K562 (cell line): Measurements from ENCODE around the gene RNF128. TPM values are rescaled to one million over a fixed set of nuclear protein-coding genes. Genes with fewer than 3 reads are reported as not detected.

ENCODE experiments used
- ATAC-seq: fragments of 200-7000 bp; cut with Tn5 transposase; 3 replicates; pipeline ENCODE4 v1.9.1; 2020; ENCODE audit warnings: moderate library complexity
- BruUV-seq: library from RNA; stranded (reverse); fragments of 400-500 nt; replicated peaks from 2 replicates; lab custom pipeline; 2021; lab: Mats Ljungman, UMichigan
- CTCF ChIA-PET: fragments of 300-600 bp; formaldehyde crosslinking; extraction: SDS; loops from one replicate; lab custom pipeline; 2021; ENCODE audit warnings: low intra/inter-chr PET ratio; lab: Yijun Ruan, JAX
- POLR2A ChIA-PET: fragments of 300-600, 350-650 bp; sonication (Branson Sonifier 250); formaldehyde crosslinking; extraction: SDS; loops from one replicate; lab custom pipeline; 2021; ENCODE audit warnings: antibody characterized with exemption, inconsistent platforms; lab: Yijun Ruan, JAX
- DNase-seq, 4 experiments: peaks; one replicate each; pipeline versions ENCODE4 v3.0.0 to v3.0.0-alpha.2; 2011 to 2018; ENCODE audit warnings: low spot score in 3 of 4, mixed read lengths in 3 of 4; ENCODE audit errors: extremely low read depth in 1 of 4
- FAIRE-seq: peaks from 2 replicates; lab custom pipeline; 2011; peaks lifted over from hg19 to GRCh38; lab: Jason Lieb, UNC
- H2AFZ ChIP-seq: 2 replicates; pipeline ENCODE4 v1.6.0; 2011; ENCODE audit warnings: low read depth, low read length, control low read depth, inconsistent platforms
- H3K27ac ChIP-seq: fragments of 200-600 bp; 3 replicates; pipeline ENCODE4 v1.8.0; 2011; ENCODE audit warnings: low read depth, mild to moderate bottlenecking, control low read depth, inconsistent platforms, low read length, moderate library complexity, mixed read lengths; ENCODE audit errors: extremely low read depth
- H3K27me3 ChIP-seq, 2 experiments: fragments of 300-600 bp in 1 of 2; 2 replicates in 1 of 2; 3 replicates in 1 of 2; pipeline versions ENCODE4 v1.6.0 to v1.8.0; 2011; ENCODE audit warnings: inconsistent platforms in 2 of 2, low read length in 2 of 2, mild to moderate bottlenecking in 1 of 2, mixed read lengths in 1 of 2, moderate library complexity in 1 of 2; ENCODE audit not compliant: control insufficient read depth in 2 of 2, insufficient read depth in 2 of 2
- H3K36me3 ChIP-seq: fragments of 300-600 bp; 3 replicates; pipeline ENCODE4 v1.8.0; 2011; ENCODE audit warnings: mild to moderate bottlenecking, low read length, inconsistent platforms; ENCODE audit not compliant: control insufficient read depth, insufficient read depth
- H3K4me1 ChIP-seq, 2 experiments: fragments of 200-600 bp in 1 of 2; replicated peaks in 1 of 2; 2 replicates in 1 of 2; 3 replicates in 1 of 2; pipeline versions ENCODE4 v1.5.1 to v1.8.0; 2011; ENCODE audit warnings: inconsistent platforms in 2 of 2, low read length in 2 of 2, mild to moderate bottlenecking in 1 of 2, mixed read lengths in 1 of 2, moderate library complexity in 1 of 2; ENCODE audit not compliant: control insufficient read depth in 2 of 2, insufficient read depth in 2 of 2
- H3K4me2 ChIP-seq: 2 replicates; pipeline ENCODE4 v1.6.1; 2011; ENCODE audit warnings: low read length, control low read depth, inconsistent platforms, mixed read lengths; ENCODE audit not compliant: insufficient read depth
- H3K4me3 ChIP-seq: fragments of 200-600 bp; sonication (generic), shearing (Covaris generic); 2 replicates; pipeline ENCODE4 v1.5.1; 2016; ENCODE audit warnings: control low read depth, inconsistent platforms
- H3K79me2 ChIP-seq: fragments of 200-600 bp; 3 replicates; pipeline ENCODE4 v1.8.0; 2011; ENCODE audit warnings: low read length, inconsistent platforms; ENCODE audit not compliant: control insufficient read depth, insufficient read depth
- H3K9ac ChIP-seq, 2 experiments: 2 replicates each; pipeline versions ENCODE4 v1.6.0 to v1.6.1; 2011; ENCODE audit warnings: low read depth in 2 of 2, low read length in 2 of 2, control low read depth in 1 of 2, inconsistent platforms in 1 of 2, mild to moderate bottlenecking in 1 of 2, mixed read lengths in 1 of 2; ENCODE audit not compliant: insufficient read depth in 1 of 2
- H3K9me1 ChIP-seq: one replicate; pipeline ENCODE4 v1.6.0; 2011; ENCODE audit warnings: inconsistent platforms, mild to moderate bottlenecking, low read length, moderate library complexity; ENCODE audit not compliant: control insufficient read depth, insufficient read depth
- H3K9me3 ChIP-seq: replicated peaks from 2 replicates; pipeline ENCODE4 v1.5.1; 2011; ENCODE audit warnings: low read depth, low read length, inconsistent platforms; ENCODE audit not compliant: control insufficient read depth, insufficient read depth
- H4K20me1 ChIP-seq: replicated peaks from 2 replicates; pipeline ENCODE4 v1.6.1; 2011; ENCODE audit warnings: low read length, inconsistent platforms, mixed read lengths; ENCODE audit not compliant: control insufficient read depth, insufficient read depth
- ARID1B ChIP-seq: fragments of 450-650 bp; IDR thresholded peaks from 2 replicates; pipeline ENCODE4 v1.6.1; 2016; ENCODE audit warnings: antibody characterized with exemption, mild to moderate bottlenecking, inconsistent platforms
- BDP1 ChIP-seq: IDR thresholded peaks from 3 replicates; pipeline ENCODE4 v1.6.1; 2011; ENCODE audit not compliant: insufficient read length, insufficient read depth
- BRF1 ChIP-seq: IDR thresholded peaks from 3 replicates; pipeline ENCODE4 v1.6.1; 2011; ENCODE audit warnings: borderline replicate concordance, mild to moderate bottlenecking; ENCODE audit not compliant: insufficient read length; ENCODE audit errors: extremely low read depth
- HDAC1 ChIP-seq, 2 experiments: fragments of 450-650 bp; IDR thresholded peaks; 2 replicates each; pipeline ENCODE4 v1.6.1; 2016 to 2017; ENCODE audit warnings: inconsistent platforms in 1 of 2, mild to moderate bottlenecking in 1 of 2, moderate library complexity in 1 of 2
- POLR2G ChIP-seq: fragments of 200-400 bp; formaldehyde crosslinking; IDR thresholded peaks from 2 replicates; pipeline ENCODE4 v1.6.1; 2017; ENCODE audit warnings: low read depth, mild to moderate bottlenecking, antibody characterized with exemption, low read length, moderate library complexity
- PTBP1 ChIP-seq: fragments of 200-400 bp; formaldehyde crosslinking; IDR thresholded peaks from 2 replicates; pipeline ENCODE4 v1.6.1; 2017; ENCODE audit warnings: low read depth, low read length
- PYGO2 ChIP-seq: fragments of 450-650 bp; IDR thresholded peaks from 2 replicates; pipeline ENCODE4 v1.6.1; 2016; ENCODE audit warnings: mild to moderate bottlenecking, missing genetic modification characterization, moderate library complexity, missing compliant biosample characterization
- TAF15 ChIP-seq: fragments of 200-400 bp; formaldehyde crosslinking; IDR thresholded peaks from 2 replicates; pipeline ENCODE4 v1.6.1; 2017; ENCODE audit warnings: mild to moderate bottlenecking, low read depth, low read length, moderate library complexity
- ZC3H11A ChIP-seq: IDR thresholded peaks from 2 replicates; pipeline ENCODE4 v1.6.1; 2012; ENCODE audit warnings: low read depth, low read length, improper control_type of control experiment
- ZFP1 ChIP-seq: fragments of 450-650 bp; formaldehyde crosslinking; IDR thresholded peaks from 2 replicates; pipeline ENCODE4 v1.4.0; 2020; ENCODE audit warnings: mild to moderate bottlenecking, mixed read lengths
- ZFPM2 ChIP-seq: fragments of 250-450 bp; sonication (Bioruptor Pico); IDR thresholded peaks from 2 replicates; pipeline ENCODE4 v1.5.1; 2022; ENCODE audit warnings: mild to moderate bottlenecking
- ZKSCAN3 ChIP-seq: fragments of 250-450 bp; sonication (Bioruptor Pico); IDR thresholded peaks from 2 replicates; pipeline ENCODE4 v1.4.0; 2020
- in situ Hi-C: fragments of 300-500 bp; cut with MboI; formaldehyde crosslinking; loops from 4 replicates; pipeline ENCODE4 v1.15.0; 2018; ENCODE audit warnings: inconsistent platforms, mixed read lengths
- intact Hi-C: fragments of 100-400 bp; cut with micrococcal nuclease; formaldehyde crosslinking; loops from 2 replicates; pipeline ENCODE4 v1.14.2; 2022
- polyA plus RNA-seq, 8 experiments: library from polyadenylated mRNA; depleted of rRNA in 4 of 8; stranded (reverse) in 5 of 8; unstranded in 3 of 8; fragments of >200 nt; fragmentation: Nextera tagmentation in 2 of 8; fragmentation: Illumina TruSeq in 1 of 8; extraction: Ambion mirVana in 2 of 8; extraction: Trizol in 1 of 8; gene quantifications; 2 replicates each; pipeline versions ENCODE4 v1.2.1 to v1.2.3, GENCODE V29; 2011 to 2014; ENCODE audit warnings: inconsistent platforms in 1 of 8, missing spikeins in 1 of 8
- total RNA-seq, 7 experiments: library from RNA; depleted of rRNA in 6 of 7; stranded (reverse); fragments of >200 nt in 6 of 7; fragmentation: Illumina TruSeq in 2 of 7; extraction: Trizol in 2 of 7; gene quantifications; 2 replicates each; pipeline versions ENCODE4 v1.2.1 to v1.2.3, GENCODE V29; 2011 to 2021; ENCODE audit warnings: low replicate concordance in 1 of 7
- TF ChIP-seq, protein P1 (sequence below): sonication (generic); formaldehyde crosslinking; IDR thresholded peaks from 2 replicates; pipeline ENCODE4 v1.8.0; 2022; ENCODE audit warnings: mild to moderate bottlenecking, missing genetic modification reagents, borderline replicate concordance
- TF ChIP-seq, protein P2 (sequence below): fragments of 450-650 bp; IDR thresholded peaks from 2 replicates; pipeline ENCODE4 v1.6.1; 2017; ENCODE audit warnings: antibody characterized with exemption, mild to moderate bottlenecking

The RNF128 gene
- total and polyA plus RNA-seq, 9 of the 15 experiments (the other 6 are each of a cell fraction or from before 2014, with no cell fraction given): 0.07 TPM; not detected in 8

DNA sequence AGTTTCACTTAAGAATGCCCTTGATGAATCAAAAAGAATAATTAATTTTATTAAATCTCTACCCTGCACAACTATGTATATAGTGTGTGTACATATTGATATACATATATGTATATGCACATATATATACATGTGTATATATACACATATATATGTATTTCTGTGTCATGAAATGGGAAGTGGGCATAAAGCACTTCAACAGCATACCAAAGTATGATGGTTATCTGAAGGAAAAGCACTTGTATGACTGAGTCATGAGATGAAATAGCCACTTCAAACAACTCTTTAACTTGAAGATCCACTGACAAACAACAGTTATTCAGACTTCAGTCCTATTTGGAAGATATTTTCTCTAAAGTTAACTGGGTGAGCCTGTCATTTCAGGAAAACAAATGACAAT, 16.3 kb downstream of the RNF128 start:
- ChIA-PET POLR2A (no interaction called here), CTCF (no interaction called here)
- DNase-seq: no peak
- FAIRE-seq: no peak
- in situ Hi-C loops: no loop called here
- H3K27me3 ChIP-seq: no peaks in the 10 kb centered on the region
- TF ChIP-seq, protein P1, sequence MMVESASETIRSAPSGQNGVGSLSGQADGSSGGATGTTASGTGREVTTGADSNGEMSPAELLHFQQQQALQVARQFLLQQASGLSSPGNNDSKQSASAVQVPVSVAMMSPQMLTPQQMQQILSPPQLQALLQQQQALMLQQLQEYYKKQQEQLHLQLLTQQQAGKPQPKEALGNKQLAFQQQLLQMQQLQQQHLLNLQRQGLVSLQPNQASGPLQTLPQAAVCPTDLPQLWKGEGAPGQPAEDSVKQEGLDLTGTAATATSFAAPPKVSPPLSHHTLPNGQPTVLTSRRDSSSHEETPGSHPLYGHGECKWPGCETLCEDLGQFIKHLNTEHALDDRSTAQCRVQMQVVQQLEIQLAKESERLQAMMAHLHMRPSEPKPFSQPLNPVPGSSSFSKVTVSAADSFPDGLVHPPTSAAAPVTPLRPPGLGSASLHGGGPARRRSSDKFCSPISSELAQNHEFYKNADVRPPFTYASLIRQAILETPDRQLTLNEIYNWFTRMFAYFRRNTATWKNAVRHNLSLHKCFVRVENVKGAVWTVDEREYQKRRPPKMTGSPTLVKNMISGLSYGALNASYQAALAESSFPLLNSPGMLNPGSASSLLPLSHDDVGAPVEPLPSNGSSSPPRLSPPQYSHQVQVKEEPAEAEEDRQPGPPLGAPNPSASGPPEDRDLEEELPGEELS: no peak
- TF ChIP-seq ZKSCAN3 (CRISPR knock-in tag): no peak
- no peak for TF ChIP-seq BDP1
- TF ChIP-seq ZFP1 (CRISPR knock-in tag): no peak
- TF ChIP-seq ZFPM2: no peak
- TF ChIP-seq HDAC1 (IDR thresholded peaks at IDR 0.05): no peak
- TF ChIP-seq PTBP1: no peak
- TF ChIP-seq PYGO2 (tag): no peak
- TF ChIP-seq BRF1: no peak
- TF ChIP-seq, protein P2, sequence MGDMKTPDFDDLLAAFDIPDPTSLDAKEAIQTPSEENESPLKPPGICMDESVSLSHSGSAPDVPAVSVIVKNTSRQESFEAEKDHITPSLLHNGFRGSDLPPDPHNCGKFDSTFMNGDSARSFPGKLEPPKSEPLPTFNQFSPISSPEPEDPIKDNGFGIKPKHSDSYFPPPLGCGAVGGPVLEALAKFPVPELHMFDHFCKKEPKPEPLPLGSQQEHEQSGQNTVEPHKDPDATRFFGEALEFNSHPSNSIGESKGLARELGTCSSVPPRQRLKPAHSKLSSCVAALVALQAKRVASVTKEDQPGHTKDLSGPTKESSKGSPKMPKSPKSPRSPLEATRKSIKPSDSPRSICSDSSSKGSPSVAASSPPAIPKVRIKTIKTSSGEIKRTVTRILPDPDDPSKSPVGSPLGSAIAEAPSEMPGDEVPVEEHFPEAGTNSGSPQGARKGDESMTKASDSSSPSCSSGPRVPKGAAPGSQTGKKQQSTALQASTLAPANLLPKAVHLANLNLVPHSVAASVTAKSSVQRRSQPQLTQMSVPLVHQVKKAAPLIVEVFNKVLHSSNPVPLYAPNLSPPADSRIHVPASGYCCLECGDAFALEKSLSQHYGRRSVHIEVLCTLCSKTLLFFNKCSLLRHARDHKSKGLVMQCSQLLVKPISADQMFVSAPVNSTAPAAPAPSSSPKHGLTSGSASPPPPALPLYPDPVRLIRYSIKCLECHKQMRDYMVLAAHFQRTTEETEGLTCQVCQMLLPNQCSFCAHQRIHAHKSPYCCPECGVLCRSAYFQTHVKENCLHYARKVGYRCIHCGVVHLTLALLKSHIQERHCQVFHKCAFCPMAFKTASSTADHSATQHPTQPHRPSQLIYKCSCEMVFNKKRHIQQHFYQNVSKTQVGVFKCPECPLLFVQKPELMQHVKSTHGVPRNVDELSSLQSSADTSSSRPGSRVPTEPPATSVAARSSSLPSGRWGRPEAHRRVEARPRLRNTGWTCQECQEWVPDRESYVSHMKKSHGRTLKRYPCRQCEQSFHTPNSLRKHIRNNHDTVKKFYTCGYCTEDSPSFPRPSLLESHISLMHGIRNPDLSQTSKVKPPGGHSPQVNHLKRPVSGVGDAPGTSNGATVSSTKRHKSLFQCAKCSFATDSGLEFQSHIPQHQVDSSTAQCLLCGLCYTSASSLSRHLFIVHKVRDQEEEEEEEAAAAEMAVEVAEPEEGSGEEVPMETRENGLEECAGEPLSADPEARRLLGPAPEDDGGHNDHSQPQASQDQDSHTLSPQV: no peak
- TF ChIP-seq ARID1B: no peak
- no peak for TF ChIP-seq TAF15
- no peak for TF ChIP-seq ZC3H11A
- TF ChIP-seq POLR2G: no peak
- intact Hi-C loops: no loop called here
- no peaks in the 10 kb centered on the region for H3K4me1 ChIP-seq
- no peaks in the 10 kb centered on the region for H3K9me1 ChIP-seq
- no TSS peak for BruUV-seq
- H3K9ac ChIP-seq: no peak overlapping the region
- no peaks in the 10 kb centered on the region for H3K36me3 ChIP-seq
- no peaks in the 10 kb centered on the region for H3K79me2 ChIP-seq
- ATAC-seq: no peak
- no peaks in the 10 kb centered on the region for H3K9me3 ChIP-seq
- no peak overlapping the region for H3K27ac ChIP-seq
- no peak overlapping the region for H3K4me2 ChIP-seq
- no peaks in the 10 kb centered on the region for H4K20me1 ChIP-seq
- no peak overlapping the region for H2AFZ ChIP-seq
- no peak overlapping the region for H3K4me3 ChIP-seq
